Progenitor cell of endocrine pancreas (in vitro differentiated cells): ENCODE data around the gene LRP5. TPM values are rescaled to one million over a fixed set of nuclear protein-coding genes. Genes with fewer than 3 reads are reported as not detected.
"Not testable (repeated sequence)": the region's sequence is repeated elsewhere in the genome, so short reads cannot be mapped to it uniquely, and the experiment has no call there.

Experiments
- DNase-seq: peaks from one replicate; pipeline ENCODE4 v3.0.0; 2021; ENCODE audit warnings: low spot score; ENCODE audit not compliant: unreplicated experiment
- H3K27ac Mint-ChIP-seq: 2 replicates; pipeline ENCODE4 v1.8.0; 2021; ENCODE audit warnings: mild to moderate bottlenecking, moderate library complexity, mixed read lengths
- H3K27me3 Mint-ChIP-seq: 2 replicates; pipeline ENCODE4 v1.8.0; 2021; ENCODE audit warnings: mixed read lengths
- H3K36me3 Mint-ChIP-seq: 2 replicates; pipeline ENCODE4 v1.8.0; 2022; ENCODE audit warnings: mixed read lengths; ENCODE audit not compliant: insufficient read depth
- H3K4me1 Mint-ChIP-seq: 2 replicates; pipeline ENCODE4 v1.8.0; 2021; ENCODE audit warnings: low read depth, mixed read lengths
- H3K4me3 Mint-ChIP-seq: 2 replicates; pipeline ENCODE4 v1.8.0; 2021; ENCODE audit warnings: low read depth, mild to moderate bottlenecking, moderate library complexity, mixed read lengths
- H3K9me3 Mint-ChIP-seq: 2 replicates; pipeline ENCODE4 v1.8.0; 2021; ENCODE audit warnings: low read depth, mixed read lengths
- total RNA-seq: library from RNA; stranded (reverse); gene quantifications from 2 replicates; pipeline ENCODE4 v1.2.1, GENCODE V29; 2021
- TF ChIP-seq, protein P1 (sequence below): fragments of 200-600 bp; sonication (generic); IDR thresholded peaks from one replicate; pipeline ENCODE4 v1.5.0; 2021; ENCODE audit warnings: antibody characterized with exemption, mild to moderate bottlenecking; ENCODE audit not compliant: unreplicated experiment

The LRP5 gene
- total RNA-seq, 1 donor from 2014 or later: 115 TPM

DNA sequence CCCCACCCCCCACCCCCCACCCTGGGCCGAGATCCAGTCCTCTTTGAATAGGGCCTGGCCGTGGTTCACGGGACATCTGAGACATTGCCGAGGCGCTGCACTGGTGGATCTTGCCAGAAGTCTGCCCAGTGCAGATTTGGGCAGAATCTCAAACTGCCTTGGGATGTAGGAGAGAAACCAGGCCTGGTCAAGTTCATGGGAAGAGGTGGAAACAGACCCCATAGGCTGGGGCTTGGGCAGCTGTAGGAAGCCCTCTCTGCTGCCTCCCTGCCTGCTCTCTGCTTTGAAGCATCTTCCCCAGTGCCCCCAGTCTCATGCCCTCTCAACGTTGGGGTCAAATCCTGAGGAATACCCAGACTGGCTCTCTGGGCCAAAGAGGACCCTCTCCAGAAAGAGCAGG lies 132.2 kb downstream of the LRP5 start:
- TF ChIP-seq, protein P1, sequence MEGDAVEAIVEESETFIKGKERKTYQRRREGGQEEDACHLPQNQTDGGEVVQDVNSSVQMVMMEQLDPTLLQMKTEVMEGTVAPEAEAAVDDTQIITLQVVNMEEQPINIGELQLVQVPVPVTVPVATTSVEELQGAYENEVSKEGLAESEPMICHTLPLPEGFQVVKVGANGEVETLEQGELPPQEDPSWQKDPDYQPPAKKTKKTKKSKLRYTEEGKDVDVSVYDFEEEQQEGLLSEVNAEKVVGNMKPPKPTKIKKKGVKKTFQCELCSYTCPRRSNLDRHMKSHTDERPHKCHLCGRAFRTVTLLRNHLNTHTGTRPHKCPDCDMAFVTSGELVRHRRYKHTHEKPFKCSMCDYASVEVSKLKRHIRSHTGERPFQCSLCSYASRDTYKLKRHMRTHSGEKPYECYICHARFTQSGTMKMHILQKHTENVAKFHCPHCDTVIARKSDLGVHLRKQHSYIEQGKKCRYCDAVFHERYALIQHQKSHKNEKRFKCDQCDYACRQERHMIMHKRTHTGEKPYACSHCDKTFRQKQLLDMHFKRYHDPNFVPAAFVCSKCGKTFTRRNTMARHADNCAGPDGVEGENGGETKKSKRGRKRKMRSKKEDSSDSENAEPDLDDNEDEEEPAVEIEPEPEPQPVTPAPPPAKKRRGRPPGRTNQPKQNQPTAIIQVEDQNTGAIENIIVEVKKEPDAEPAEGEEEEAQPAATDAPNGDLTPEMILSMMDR: no peak
- Mint-ChIP-seq H3K4me1 (no peaks in the 10 kb centered on the region), H3K36me3 (peaks cover 23% of the 10 kb centered on the region), H3K9me3 (no peaks in the 10 kb centered on the region), H3K4me3 (no peak overlapping the region), H3K27me3 (no peaks in the 10 kb centered on the region), H3K27ac (no peak overlapping the region)
- DNase-seq: no peak

DNA sequence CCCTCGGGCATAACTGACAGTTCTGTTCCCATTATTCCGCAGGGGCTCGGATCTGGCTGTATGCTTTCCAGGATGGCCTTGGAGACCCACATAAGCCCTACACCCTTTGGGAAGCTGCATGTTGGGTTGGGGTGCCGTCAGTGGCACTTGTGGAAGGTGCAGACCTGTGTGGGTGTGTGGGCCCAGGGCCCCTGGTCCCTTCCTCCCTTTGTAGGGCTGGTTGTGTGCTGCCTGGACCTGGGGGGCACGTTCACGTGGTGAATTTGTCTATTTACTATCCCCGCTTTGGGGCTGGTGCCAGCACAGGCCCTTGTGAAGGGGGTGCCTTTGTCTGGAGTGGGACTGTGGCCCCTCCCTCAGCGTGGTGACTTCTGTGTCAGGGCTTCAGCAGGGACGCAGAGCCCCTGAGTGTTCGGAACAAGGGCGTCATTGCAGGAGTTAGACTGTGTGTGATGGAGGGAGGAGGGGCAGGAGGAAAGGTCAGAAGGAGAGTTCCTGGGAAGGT lies 133.2 kb downstream of the LRP5 start:
- DNase-seq: no peak
- H3K27me3 Mint-ChIP-seq: no peaks in the 10 kb centered on the region
- H3K36me3 Mint-ChIP-seq: peaks cover 25% of the 10 kb centered on the region
- no peak overlapping the region for H3K4me3 Mint-ChIP-seq
- H3K9me3 Mint-ChIP-seq: no peaks in the 10 kb centered on the region
- H3K27ac Mint-ChIP-seq: no peak overlapping the region
- H3K4me1 Mint-ChIP-seq: no peaks in the 10 kb centered on the region
- TF ChIP-seq, protein P1: no peak

DNA sequence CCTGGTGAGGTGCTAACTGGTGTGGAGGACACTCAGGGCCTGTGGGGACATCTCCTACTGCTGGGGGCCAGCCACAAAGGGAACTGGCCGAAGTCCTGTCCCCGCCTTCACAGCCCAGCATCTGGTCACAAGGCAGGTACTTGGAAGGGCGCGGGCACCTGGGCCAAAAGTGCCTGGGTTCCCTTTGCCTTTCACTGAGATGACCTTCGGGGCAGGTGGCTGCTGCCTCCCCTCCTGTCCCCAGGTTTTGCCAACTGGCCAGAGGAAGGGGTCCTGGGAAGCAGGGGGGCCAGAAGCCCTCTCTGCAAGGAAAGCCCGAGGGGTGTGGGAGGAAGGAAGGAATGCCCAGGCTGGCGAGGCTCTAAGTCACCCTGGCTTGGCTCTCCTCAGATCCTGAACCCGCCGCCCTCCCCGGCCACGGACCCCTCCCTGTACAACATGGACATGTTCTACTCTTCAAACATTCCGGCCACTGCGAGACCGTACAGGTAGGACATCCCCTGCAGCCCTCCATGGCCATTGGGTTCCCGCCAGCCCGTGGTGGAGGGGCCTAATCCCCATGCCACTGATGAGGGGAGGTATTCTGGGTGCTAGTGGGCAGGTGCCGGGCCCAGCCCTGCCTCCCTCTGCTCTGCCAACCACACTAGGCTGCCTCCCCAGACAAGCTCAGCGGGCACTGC lies 133.8 kb downstream of the LRP5 start:
- TF ChIP-seq, protein P1: no peak
- H3K36me3 Mint-ChIP-seq: peaks cover 23% of the 10 kb centered on the region
- DNase-seq: no peak
- no peak overlapping the region for H3K4me3 Mint-ChIP-seq
- H3K4me1 Mint-ChIP-seq: no peaks in the 10 kb centered on the region
- H3K9me3 Mint-ChIP-seq: no peaks in the 10 kb centered on the region
- H3K27ac Mint-ChIP-seq: no peak overlapping the region
- no peaks in the 10 kb centered on the region for H3K27me3 Mint-ChIP-seq

DNA sequence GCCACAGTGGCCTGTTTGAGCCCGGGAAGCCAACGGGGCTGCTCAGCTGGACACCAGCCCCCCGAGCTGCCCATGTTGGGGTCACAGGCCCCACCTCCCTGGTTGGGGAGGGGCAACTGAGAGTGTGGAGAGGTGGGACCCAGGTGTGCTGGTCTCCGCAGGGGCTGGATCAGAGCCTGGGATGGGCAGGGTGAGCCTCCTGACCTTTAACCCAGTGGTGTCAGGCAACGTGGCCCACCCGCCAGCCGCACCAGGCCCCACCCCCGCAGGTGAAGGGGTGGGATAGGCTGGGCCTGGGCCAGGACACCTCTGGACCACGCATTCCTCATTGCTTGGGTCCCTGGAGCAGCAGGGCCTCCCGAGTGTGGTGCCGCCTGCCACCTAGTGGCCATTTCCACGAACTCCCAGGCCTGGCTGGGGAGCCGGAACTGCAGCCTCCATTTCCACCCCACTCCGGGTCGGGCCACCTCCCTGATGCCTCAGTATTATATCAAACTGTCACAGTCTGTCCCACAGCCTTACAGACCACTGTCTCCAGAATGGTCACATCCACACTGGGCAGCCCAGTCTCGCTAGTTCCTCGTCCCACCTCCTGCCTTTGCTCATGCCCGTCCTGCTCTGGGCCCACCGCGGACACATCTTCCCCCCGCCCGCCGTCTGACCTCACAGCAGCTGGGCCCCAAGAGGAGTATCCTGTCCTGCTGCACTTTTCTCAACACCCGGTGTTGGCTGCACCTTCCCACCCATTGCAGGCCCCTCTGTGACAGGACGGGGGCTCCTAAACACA lies 134.8 kb downstream of the LRP5 start:
- H3K27ac Mint-ChIP-seq: no peak overlapping the region
- TF ChIP-seq, protein P1: peak; percentile 94
- no peaks in the 10 kb centered on the region for H3K9me3 Mint-ChIP-seq
- peaks cover 17% of the 10 kb centered on the region for H3K36me3 Mint-ChIP-seq
- H3K27me3 Mint-ChIP-seq: no peaks in the 10 kb centered on the region
- no peaks in the 10 kb centered on the region for H3K4me1 Mint-ChIP-seq
- DNase-seq: peak; percentile 68
- H3K4me3 Mint-ChIP-seq: no peak overlapping the region

DNA sequence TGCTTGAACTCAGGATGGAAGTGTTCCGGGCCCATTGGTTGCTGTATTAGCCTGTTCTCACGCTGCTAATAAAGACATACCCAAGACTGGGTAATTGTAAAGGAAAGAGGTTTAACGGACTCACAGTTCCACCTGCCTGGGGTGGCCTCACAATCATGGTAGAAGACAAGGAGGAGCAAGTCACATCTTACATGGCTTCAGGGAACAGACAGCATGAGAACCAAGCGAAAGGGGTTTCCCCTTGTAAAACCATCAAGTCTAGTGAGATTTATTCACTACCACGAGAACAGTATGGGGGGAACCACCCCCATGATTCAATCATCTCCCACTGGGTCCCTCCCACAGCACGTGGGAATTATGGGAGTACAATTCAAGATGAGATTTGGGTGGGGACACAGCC lies 135.5 kb downstream of the LRP5 start:
- H3K27me3 Mint-ChIP-seq, H3K9me3 Mint-ChIP-seq, H3K4me1 Mint-ChIP-seq, DNase-seq, H3K4me3 Mint-ChIP-seq, H3K27ac Mint-ChIP-seq: not testable (repeated sequence)
- peaks cover 12% of the 10 kb centered on the region for H3K36me3 Mint-ChIP-seq
